HG02763 (cell line): ENCODE data around the gene C9orf78.
"Not testable (repeated sequence)": the region's sequence is repeated elsewhere in the genome, so short reads cannot be mapped to it uniquely, and the experiment has no call there.

ENCODE experiments used
- ATAC-seq: cut with Tn5 transposase; IDR thresholded peaks from one replicate; pipeline ENCODE4 v1.9.1; 2021; ENCODE audit warnings: mild to moderate bottlenecking, moderate library complexity; ENCODE audit not compliant: unreplicated experiment

Gene C9orf78

GRCh38 chr9:129813661-129814060 is 21.4 kb downstream of the C9orf78 start:
- ATAC-seq = no peak

- no peak for ATAC-seq
These were observed 22.7 kb downstream of the C9orf78 start for GRCh38 chr9:129812385-129812784.

- ATAC-seq = no peak
These were observed 23.1 kb downstream of the C9orf78 start for GRCh38 chr9:129811967-129812363.

- ATAC-seq = no peak
These were observed 24.3 kb downstream of the C9orf78 start for GRCh38 chr9:129810788-129811187.

GRCh38 chr9:129810116-129810515 is 25.0 kb downstream of the C9orf78 start:
- no peak for ATAC-seq

GRCh38 chr9:129809346-129809745 is 25.7 kb downstream of the C9orf78 start:
- ATAC-seq = no peak

GRCh38 chr9:129806061-129806460 is 29.0 kb downstream of the C9orf78 start:
- ATAC-seq = no peak

- no peak for ATAC-seq
These were observed 31.4 kb downstream of the C9orf78 start for GRCh38 chr9:129803676-129804060.

- peak; percentile 84 for ATAC-seq
These were observed 32.0 kb downstream of the C9orf78 start, which contains the start of gene TOR1B for GRCh38 chr9:129802833-129803675. TOR1B (plus strand) TSS chr9:129803184; CDS start chr9:129803213, 29 bp downstream.

- no peak for ATAC-seq
These were observed 33.6 kb downstream of the C9orf78 start for GRCh38 chr9:129801504-129801903.

- ATAC-seq = no peak
These were observed 36.1 kb downstream of the C9orf78 start for GRCh38 chr9:129798973-129799372.

GRCh38 chr9:129796029-129796428 is 39.0 kb downstream of the C9orf78 start:
- ATAC-seq = not testable (repeated sequence)

- ATAC-seq = no peak
These were observed 40.5 kb downstream of the C9orf78 start for GRCh38 chr9:129794549-129794948.

- ATAC-seq = no peak
These were observed 48.6 kb downstream of the C9orf78 start for GRCh38 chr9:129786481-129786880.

- no peak for ATAC-seq
These were observed 49.2 kb downstream of the C9orf78 start for GRCh38 chr9:129785866-129786265.

- ATAC-seq = not testable (repeated sequence)
These were observed 50.1 kb downstream of the C9orf78 start for GRCh38 chr9:129784970-129785369.

- ATAC-seq = no peak
These were observed 51.3 kb downstream of the C9orf78 start for GRCh38 chr9:129783516-129784361.

GRCh38 chr9:129781981-129782380 is 53.1 kb downstream of the C9orf78 start:
- ATAC-seq = no peak

GRCh38 chr9:129781131-129781530 is 53.9 kb downstream of the C9orf78 start:
- ATAC-seq = no peak

GRCh38 chr9:129779560-129780190 is 55.4 kb downstream of the C9orf78 start:
- no peak for ATAC-seq

- no peak for ATAC-seq
These were observed 56.6 kb downstream of the C9orf78 start for GRCh38 chr9:129778469-129778868.
